Thoracic aorta (tissue), 2 donors: ENCODE data around the gene GPN2. TPM values are rescaled to one million over a fixed set of nuclear protein-coding genes. Genes with fewer than 3 reads are reported as not detected.

Source experiments
- ATAC-seq: fragments of 150-250 bp; one replicate; pipeline ENCODE4 v1.8.0; 2017; ENCODE audit warnings: low read depth; ENCODE audit not compliant: insufficient number of reproducible peaks, low FRiP score
- DNase-seq: peaks from one replicate; pipeline ENCODE4 v3.0.0-alpha.2; 2020; ENCODE audit warnings: low spot score
- H3K27ac ChIP-seq, 2 donors: fragments of 200-600 bp; sonication (generic); 1 replicate in 1 of 2; 2 replicates in 1 of 2; pipeline ENCODE4 v1.5.1; 2016; ENCODE audit warnings: mild to moderate bottlenecking in 2 of 2, moderate library complexity in 2 of 2
- H3K27me3 ChIP-seq: fragments of 200-600 bp; sonication (generic); replicated peaks from 2 replicates; pipeline ENCODE4 v1.6.0; 2016; ENCODE audit warnings: mild to moderate bottlenecking; ENCODE audit not compliant: insufficient read depth
- H3K36me3 ChIP-seq: fragments of 200-600 bp; sonication (generic); one replicate; pipeline ENCODE4 v1.5.1; 2016
- H3K4me1 ChIP-seq, 2 donors: fragments of 200-600 bp; sonication (generic); 1 replicate in 1 of 2; 2 replicates in 1 of 2; pipeline versions ENCODE4 v1.5.1 to v1.6.0; 2016; ENCODE audit warnings: low read depth in 2 of 2, mild to moderate bottlenecking in 1 of 2; ENCODE audit not compliant: control insufficient read depth in 1 of 2
- H3K4me3 ChIP-seq: fragments of 200-600 bp; sonication (generic); 2 replicates; pipeline ENCODE4 v1.5.1; 2016; ENCODE audit warnings: mild to moderate bottlenecking
- H3K9me3 ChIP-seq: fragments of 200-600 bp; sonication (generic); 2 replicates; pipeline ENCODE4 v1.5.1; 2016
- CTCF ChIP-seq: fragments of 200-600 bp; sonication (generic); IDR thresholded peaks from one replicate; pipeline ENCODE4 v1.5.1; 2019; ENCODE audit warnings: antibody characterized with exemption
- total RNA-seq, 2 donors: library from RNA; depleted of rRNA; stranded (reverse); fragments of >200 nt; gene quantifications; one replicate each; pipeline versions ENCODE4 v1.1.0 to v1.2.3, GENCODE V29; 2016

GPN2 gene
- total RNA-seq, 2 donors from 2014 or later, result 8.8 to 15.0 TPM

- DNase-seq, result no peak
- Histone ChIP-seq H3K36me3 (peaks cover 6% of the 10 kb centered on the region), H3K27ac (peak overlapping the region; percentile 78 to 83), H3K4me1 (peaks cover 8 to 23% of the 10 kb centered on the region in 2 donors), H3K27me3 (no peaks in the 10 kb centered on the region), H3K9me3 (no peaks in the 10 kb centered on the region), H3K4me3 (peak overlapping the region; percentile 100)
- no peak for TF ChIP-seq CTCF
- ATAC-seq, result no peak
Measured at GRCh38 chr1:26900815-26901511, 10.9 kb upstream of the GPN2 start.

- peak within 1 kb of the TSS; percentile 100 for H3K4me3 ChIP-seq
- DNase-seq, result peak; percentile 89
- no peak for TF ChIP-seq CTCF
- peaks cover 8 to 23% of the 10 kb centered on the region in 2 donors for H3K4me1 ChIP-seq
- no peaks in the 10 kb centered on the region for H3K27me3 ChIP-seq
- H3K9me3 ChIP-seq, result no peaks in the 10 kb centered on the region
- H3K36me3 ChIP-seq, result peaks cover 14% of the 10 kb centered on the region
- ATAC-seq, result peak; percentile 71
- H3K27ac ChIP-seq, result peak within 1 kb of the TSS; percentile 78 to 83
Measured at GRCh38 chr1:26900001-26900814, 10.1 kb upstream of the GPN2 start, which contains the start of gene GPATCH3. Gene GPATCH3, minus strand, starts transcription at chr1:26900467. Its CDS starts 25 bp downstream, at chr1:26900442.

GRCh38 chr1:26897351-26897750 is 7.3 kb upstream of the GPN2 start:
- Histone ChIP-seq H3K27me3 (no peaks in the 10 kb centered on the region), H3K4me1 (peaks cover 8 to 23% of the 10 kb centered on the region in 2 donors), H3K4me3 (no peak overlapping the region), H3K27ac (no peak overlapping the region), H3K36me3 (peaks cover 32% of the 10 kb centered on the region), H3K9me3 (no peaks in the 10 kb centered on the region)
- DNase-seq (no peak), ATAC-seq (no peak)
- no peak for TF ChIP-seq CTCF

GRCh38 chr1:26894263-26894662 is 4.2 kb upstream of the GPN2 start:
- peaks cover 6 to 15% of the 10 kb centered on the region in 2 donors for H3K4me1 ChIP-seq
- H3K27ac ChIP-seq, result no peak overlapping the region
- no peak overlapping the region for H3K4me3 ChIP-seq
- DNase-seq, result no peak
- no peak for ATAC-seq
- TF ChIP-seq CTCF, result no peak
- peaks cover 35% of the 10 kb centered on the region for H3K36me3 ChIP-seq
- H3K27me3 ChIP-seq, result no peaks in the 10 kb centered on the region
- no peaks in the 10 kb centered on the region for H3K9me3 ChIP-seq

GRCh38 chr1:26890467-26890796 is 349 bp upstream of the GPN2 start:
- H3K36me3 ChIP-seq, result peaks cover 48% of the 10 kb centered on the region
- DNase-seq, result no peak
- no peaks in the 10 kb centered on the region for H3K27me3 ChIP-seq
- no peak for ATAC-seq
- TF ChIP-seq CTCF, result no peak
- H3K27ac ChIP-seq, result peak overlapping the region; percentile 87 to 88
- no peaks in the 10 kb centered on the region for H3K9me3 ChIP-seq
- peaks cover 14 to 18% of the 10 kb centered on the region in 2 donors for H3K4me1 ChIP-seq
- H3K4me3 ChIP-seq, result peak overlapping the region; percentile 84
